ENCODE results near the gene SLC6A2. TPM values are rescaled to one million over a fixed set of nuclear protein-coding genes. Genes with fewer than 3 reads are reported as not detected.

The SLC6A2 gene
- total RNA-seq, 6 experiments from 2014 or later = 0.37 to 2.9 (median 0.37) TPM; not detected in 3

DNA sequence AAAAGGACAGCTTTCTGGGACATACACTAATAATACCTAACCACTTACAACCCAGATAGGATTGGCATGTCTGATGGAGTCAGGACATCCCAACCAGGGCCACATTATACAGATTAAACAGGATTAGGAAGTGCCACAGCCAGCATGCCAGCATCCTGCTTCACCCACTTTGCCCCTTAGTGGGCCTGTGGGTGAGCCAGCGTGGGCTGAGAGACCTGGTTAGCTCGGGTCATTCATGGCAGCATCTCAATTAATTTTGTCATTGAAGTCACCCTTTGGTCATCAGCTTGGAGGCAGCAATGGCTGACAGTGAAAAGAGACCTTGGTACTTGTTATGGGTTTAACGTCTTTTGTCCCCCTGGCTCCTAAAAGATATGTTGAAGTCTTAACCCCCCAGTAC, 29.9 kb upstream of the SLC6A2 start:
- H3K4me3 ChIP-seq = no peak overlapping the region

GRCh38 chr16:55628306-55628968, 27.4 kb upstream of the SLC6A2 start:
- no peaks in the 10 kb centered on the region for H3K36me3 ChIP-seq
- DNase-seq (no peak), ATAC-seq (no peak)
- H3K4me3 ChIP-seq = no peak overlapping the region
- H3K27ac ChIP-seq = no peak overlapping the region
- intact Hi-C loops (cut with DNase I) = no loop called here
- TF ChIP-seq, protein P1, sequence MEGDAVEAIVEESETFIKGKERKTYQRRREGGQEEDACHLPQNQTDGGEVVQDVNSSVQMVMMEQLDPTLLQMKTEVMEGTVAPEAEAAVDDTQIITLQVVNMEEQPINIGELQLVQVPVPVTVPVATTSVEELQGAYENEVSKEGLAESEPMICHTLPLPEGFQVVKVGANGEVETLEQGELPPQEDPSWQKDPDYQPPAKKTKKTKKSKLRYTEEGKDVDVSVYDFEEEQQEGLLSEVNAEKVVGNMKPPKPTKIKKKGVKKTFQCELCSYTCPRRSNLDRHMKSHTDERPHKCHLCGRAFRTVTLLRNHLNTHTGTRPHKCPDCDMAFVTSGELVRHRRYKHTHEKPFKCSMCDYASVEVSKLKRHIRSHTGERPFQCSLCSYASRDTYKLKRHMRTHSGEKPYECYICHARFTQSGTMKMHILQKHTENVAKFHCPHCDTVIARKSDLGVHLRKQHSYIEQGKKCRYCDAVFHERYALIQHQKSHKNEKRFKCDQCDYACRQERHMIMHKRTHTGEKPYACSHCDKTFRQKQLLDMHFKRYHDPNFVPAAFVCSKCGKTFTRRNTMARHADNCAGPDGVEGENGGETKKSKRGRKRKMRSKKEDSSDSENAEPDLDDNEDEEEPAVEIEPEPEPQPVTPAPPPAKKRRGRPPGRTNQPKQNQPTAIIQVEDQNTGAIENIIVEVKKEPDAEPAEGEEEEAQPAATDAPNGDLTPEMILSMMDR (IDR thresholded peaks at IDR 0.05) = no peak
- TF ChIP-seq POLR2A (IDR thresholded peaks at IDR 0.05) = no peak
- no peaks in the 10 kb centered on the region for H3K9me3 ChIP-seq
- H3K4me1 ChIP-seq = peaks cover 0 to 18% (median 0%) of the 10 kb centered on the region in 4 donors
- H3K27me3 ChIP-seq = no peaks in the 10 kb centered on the region
- WGBS (ENCODE audit: insufficient coverage, low coverage, low lambda C conversion rate, missing lambda C conversion rate) = 54% methylated on average over 4 of the region's 6 CpGs

More for the DNA sequence above, 29.9 kb upstream of the SLC6A2 start:
- no peaks in the 10 kb centered on the region for H3K27me3 ChIP-seq
- TF ChIP-seq, protein P1 (IDR thresholded peaks at IDR 0.05) = no peak
- no peak for TF ChIP-seq POLR2A (IDR thresholded peaks at IDR 0.05)
- H3K27ac ChIP-seq = no peak overlapping the region
- H3K36me3 ChIP-seq = no peaks in the 10 kb centered on the region
- peaks cover 0 to 28% (median 5%) of the 10 kb centered on the region in 4 donors for H3K4me1 ChIP-seq
- WGBS (ENCODE audit: insufficient coverage, low coverage, low lambda C conversion rate, missing lambda C conversion rate) = 78% methylated on average over 1 of the region's 3 CpGs
- no peak for DNase-seq
- intact Hi-C loops (cut with DNase I) = no loop called here
- no peaks in the 10 kb centered on the region for H3K9me3 ChIP-seq
- no peak for ATAC-seq

DNA sequence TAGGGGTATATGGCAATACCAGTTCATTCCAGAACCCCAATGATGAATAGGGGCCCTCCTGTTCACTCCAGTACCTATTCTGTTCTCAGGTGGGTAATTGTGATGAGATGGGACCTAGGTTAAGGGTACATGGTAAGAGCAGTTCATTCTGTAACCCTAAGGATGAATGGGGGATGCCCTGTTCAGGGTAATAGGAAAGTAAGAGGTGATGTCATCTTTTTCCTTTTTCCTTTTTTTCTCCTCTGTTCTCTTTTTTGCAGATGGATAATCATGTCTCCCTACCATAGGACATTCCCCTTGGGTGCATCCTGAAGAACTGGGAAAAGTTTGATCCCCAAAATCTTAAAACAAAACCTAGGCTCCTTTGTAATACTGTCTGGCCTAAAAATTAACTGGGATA, 25.0 kb upstream of the SLC6A2 start:
- Histone ChIP-seq H3K27me3 (no peaks in the 10 kb centered on the region), H3K9me3 (no peaks in the 10 kb centered on the region), H3K27ac (no peak overlapping the region), H3K4me1 (peaks cover 0 to 37% (median 10%) of the 10 kb centered on the region in 4 donors), H3K4me3 (no peak overlapping the region), H3K36me3 (no peaks in the 10 kb centered on the region)
- TF ChIP-seq, protein P1 (IDR thresholded peaks at IDR 0.05) = no peak
- no peak for TF ChIP-seq POLR2A (IDR thresholded peaks at IDR 0.05)
- intact Hi-C loops (cut with DNase I) = no loop called here
- no peak for DNase-seq
- ATAC-seq = no peak

DNA sequence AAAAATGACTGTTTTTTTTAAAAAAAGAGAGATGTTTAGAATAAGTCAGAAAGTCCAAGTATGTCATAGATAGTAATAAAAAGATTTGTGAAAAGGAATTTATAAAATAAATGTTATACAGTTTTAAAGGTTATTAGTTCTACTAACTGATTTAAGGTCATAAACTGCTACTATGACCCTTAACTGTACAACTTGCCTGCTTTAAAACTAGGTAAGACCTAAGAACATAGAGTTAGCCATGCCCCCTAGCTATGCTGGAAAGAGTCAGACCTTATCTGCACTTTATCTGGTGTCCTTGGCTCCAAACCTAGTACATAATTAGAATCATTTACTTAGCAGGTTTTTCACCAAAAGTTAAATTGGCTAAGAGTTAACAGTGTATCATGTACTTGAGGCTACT, 23.5 kb upstream of the SLC6A2 start:
- TF ChIP-seq POLR2A (IDR thresholded peaks at IDR 0.05) = no peak
- TF ChIP-seq, protein P1 (IDR thresholded peaks at IDR 0.05) = no peak
- ATAC-seq = no peak
- Histone ChIP-seq H3K4me3 (no peak overlapping the region), H3K36me3 (no peaks in the 10 kb centered on the region), H3K27me3 (no peaks in the 10 kb centered on the region), H3K4me1 (peaks cover 0 to 47% (median 13%) of the 10 kb centered on the region in 4 donors), H3K27ac (no peak overlapping the region), H3K9me3 (no peaks in the 10 kb centered on the region)
- no peak for DNase-seq
- intact Hi-C loops (cut with DNase I) = no loop called here

GRCh38 chr16:55634193-55634592, 21.6 kb upstream of the SLC6A2 start:
- H3K36me3 ChIP-seq = no peaks in the 10 kb centered on the region
- ATAC-seq = peak; percentile 42 to 62 (median 52)

More at GRCh38 chr16:55634193-55634592, 21.6 kb upstream of the SLC6A2 start:
- TF ChIP-seq POLR2A (IDR thresholded peaks at IDR 0.05) = no peak
- TF ChIP-seq, protein P1 (IDR thresholded peaks at IDR 0.05) = no peak
- no peak for DNase-seq
- Histone ChIP-seq H3K4me3 (no peak overlapping the region), H3K9me3 (no peaks in the 10 kb centered on the region), H3K27ac (peak overlapping the region in 1 of 3 donors; percentile 52), H3K4me1 (peaks cover 0 to 57% (median 17%) of the 10 kb centered on the region in 4 donors), H3K27me3 (no peaks in the 10 kb centered on the region)
- intact Hi-C loops (cut with DNase I) = no loop called here

All from right lobe of liver (tissue), 6 donors.